ENCODE data around the gene OSGEP. TPM values are rescaled to one million over a fixed set of nuclear protein-coding genes. Genes with fewer than 3 reads are reported as not detected.
A peak's percentile ranks its signal among the peaks of the same experiment; 100 is the strongest.

The OSGEP gene
- total RNA-seq, 1 donor from 2014 or later: 60.9 TPM

DNA sequence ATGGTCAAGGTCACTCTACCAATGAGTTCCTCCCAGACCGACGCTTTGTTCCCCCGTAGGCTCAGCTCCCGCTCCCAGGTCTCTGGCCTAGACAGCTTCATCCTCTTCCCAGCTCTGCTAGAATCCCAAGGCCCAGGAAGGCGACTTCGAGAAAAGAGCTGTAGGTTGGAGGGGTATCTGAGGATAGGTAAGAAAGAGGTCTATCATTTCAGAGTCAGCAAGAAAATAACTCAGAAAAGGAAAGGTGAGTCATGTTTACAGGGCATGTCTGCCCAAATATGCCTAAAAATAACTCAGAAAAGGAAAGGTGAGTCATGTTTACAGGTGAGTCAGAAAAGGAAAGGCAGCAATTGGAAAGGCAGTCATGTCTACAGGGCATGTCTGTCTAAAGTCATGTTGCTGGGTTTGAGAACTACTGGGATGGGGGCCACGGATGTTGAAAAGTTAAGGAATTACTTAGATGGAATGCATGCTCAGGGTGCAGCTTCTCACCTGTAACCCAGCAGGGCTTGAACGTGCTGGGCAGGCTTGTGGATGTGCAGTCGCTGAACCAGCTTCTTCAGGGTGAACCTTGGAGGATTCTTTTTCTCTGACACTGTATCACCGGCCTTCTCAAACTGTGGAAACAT is 53.5 kb downstream of the OSGEP start:
- TF ChIP-seq POLR2AphosphoS5 (IDR thresholded peaks at IDR 0.05; ENCODE audit: insufficient read depth in 1 of 2, low read depth in 1 of 2) (peak in 1 of 2 donors; percentile 34), CTCF (IDR thresholded peaks at IDR 0.05) (no peak), POLR2A (IDR thresholded peaks at IDR 0.05) (no peak)
- intact Hi-C loops (cut with DNase I): no loop called here
- no peaks in the 10 kb centered on the region for H3K27me3 ChIP-seq
- H3K27ac ChIP-seq: no peak overlapping the region
- H3K36me3 ChIP-seq: peaks cover 0 to 47% of the 10 kb centered on the region in 2 donors
- DNase-seq (ENCODE audit: extremely low spot score in 2 of 2): no peak
- no peaks in the 10 kb centered on the region for H3K9me3 ChIP-seq
- no peaks in the 10 kb centered on the region for H3K4me1 ChIP-seq
- no peak overlapping the region for H3K4me3 ChIP-seq

- intact Hi-C loops (cut with DNase I): no loop called here
- Histone ChIP-seq H3K4me3 (no peak overlapping the region), H3K36me3 (peaks cover 0 to 51% of the 10 kb centered on the region in 2 donors), H3K27me3 (no peaks in the 10 kb centered on the region), H3K9me3 (no peaks in the 10 kb centered on the region), H3K27ac (no peak overlapping the region), H3K4me1 (no peaks in the 10 kb centered on the region)
- DNase-seq (ENCODE audit: extremely low spot score in 2 of 2): no peak
- no peak for TF ChIP-seq CTCF (IDR thresholded peaks at IDR 0.05)
Observed at GRCh38 chr14:20400589-20400964, 54.0 kb downstream of the OSGEP start.

DNA sequence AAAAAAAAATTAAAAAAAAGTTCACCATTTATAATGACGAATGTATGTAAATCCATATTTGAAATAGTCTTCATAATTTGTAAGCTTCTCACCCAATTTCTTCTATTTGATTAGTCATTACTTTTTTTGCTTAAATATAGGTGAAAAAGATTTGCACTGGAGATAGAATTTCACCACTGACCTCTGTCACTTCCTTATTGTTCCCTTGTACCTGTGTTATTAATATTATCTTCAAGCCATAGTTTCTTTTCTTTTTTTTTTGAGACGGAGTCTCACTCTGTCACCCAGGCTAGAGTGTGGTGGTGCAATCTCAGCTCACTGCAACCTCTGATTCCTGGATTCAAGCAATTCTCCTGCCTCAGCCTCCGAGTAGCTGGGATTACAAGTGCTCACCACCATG is 57.1 kb downstream of the OSGEP start:
- TF ChIP-seq POLR2A (IDR thresholded peaks at IDR 0.05) (no peak), POLR2AphosphoS5 (IDR thresholded peaks at IDR 0.05; ENCODE audit: insufficient read depth in 1 of 2, low read depth in 1 of 2) (no peak), CTCF (IDR thresholded peaks at IDR 0.05) (no peak)
- peaks cover 0 to 42% of the 10 kb centered on the region in 2 donors for H3K36me3 ChIP-seq
- no peak overlapping the region for H3K4me3 ChIP-seq
- no peaks in the 10 kb centered on the region for H3K27me3 ChIP-seq
- H3K9me3 ChIP-seq: no peaks in the 10 kb centered on the region
- no peak for DNase-seq (ENCODE audit: extremely low spot score in 2 of 2)
- intact Hi-C loops (cut with DNase I): no loop called here
- H3K27ac ChIP-seq: no peak overlapping the region
- no peaks in the 10 kb centered on the region for H3K4me1 ChIP-seq

Small RNAs within 50 kb of the gene (small RNA-seq; reads per million reads assigned to genes)
- gene RNA5SP382: 0.52 reads per million

Other genes starting within 250 kb of the OSGEP start
- gene OR11H6, start 231.1 kb downstream of the OSGEP start, total RNA-seq: not detected
- not detected for gene OR11H7, start 225.8 kb downstream of the OSGEP start, total RNA-seq
- gene OR11H4, start 215.5 kb downstream of the OSGEP start, total RNA-seq: not detected
- gene TTC5, start 148.9 kb downstream of the OSGEP start, total RNA-seq: 10.8 TPM
- 38.5 TPM for gene CCNB1IP1, start 121.5 kb downstream of the OSGEP start, total RNA-seq
- gene PARP2, start 111.2 kb downstream of the OSGEP start, total RNA-seq: 5.9 TPM
- gene TEP1, start 41.3 kb downstream of the OSGEP start, total RNA-seq: 24.6 TPM
- 1.2 TPM for gene KLHL33, start 18.6 kb downstream of the OSGEP start, total RNA-seq
- 95.5 TPM for gene APEX1, start 414 bp upstream of the OSGEP start, total RNA-seq
- 24.1 TPM for gene PIP4P1, start 6.6 kb upstream of the OSGEP start, total RNA-seq
- 64.6 TPM for gene PNP, start 14.6 kb upstream of the OSGEP start, total RNA-seq
- not detected for gene RNASE10, start 50.7 kb upstream of the OSGEP start, total RNA-seq
- not detected for gene RNASE9, start 106.2 kb upstream of the OSGEP start, total RNA-seq
- gene RNASE11, start 133.2 kb upstream of the OSGEP start, total RNA-seq: not detected
- not detected for gene RNASE12, start 136.6 kb upstream of the OSGEP start, total RNA-seq
- not detected for gene OR6S1, start 186.9 kb upstream of the OSGEP start, total RNA-seq
- gene RNASE4, start 229.7 kb upstream of the OSGEP start, total RNA-seq: 132 TPM
- gene ANG, start 234.0 kb upstream of the OSGEP start, total RNA-seq: 34.9 TPM